ENCODE data around the gene UTF1. TPM values are rescaled to one million over a fixed set of nuclear protein-coding genes. Genes with fewer than 3 reads are reported as not detected.

UTF1 gene
- total and polyA plus RNA-seq, 11 donors = not detected

DNA sequence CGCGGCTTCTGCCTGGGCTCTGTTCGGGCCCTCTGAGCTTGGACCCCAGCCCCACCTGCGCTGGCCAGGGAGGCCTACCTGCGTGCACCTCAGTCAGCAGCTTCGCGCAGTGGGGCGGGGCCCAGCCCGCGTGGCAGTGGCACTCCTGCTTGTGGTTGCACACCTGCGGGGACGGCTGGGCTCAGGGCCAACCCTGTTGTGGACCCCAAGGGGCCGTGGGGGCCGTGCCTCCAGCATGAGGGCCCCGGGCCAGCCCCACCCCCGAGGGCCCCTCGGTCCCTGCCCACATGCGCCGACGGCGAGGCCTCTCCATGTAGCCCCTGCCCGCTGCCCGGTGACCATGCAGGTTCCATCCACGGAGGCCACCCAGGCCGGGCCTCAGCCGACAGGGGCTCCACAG is 39.4 kb downstream of the UTF1 start:
- intact Hi-C loops (cut with DNase I) = no loop called here
- Histone ChIP-seq H3K36me3 (peaks cover 0 to 28% (median 0%) of the 10 kb centered on the region in 9 donors), H3K9me3 (no peaks in the 10 kb centered on the region), H3K4me1 (peaks cover 0 to under 1% (median 0%) of the 10 kb centered on the region in 12 donors), H3K27ac (no peak overlapping the region), H3K4me3 (no peak overlapping the region), H3K27me3 (no peaks in the 10 kb centered on the region)
- DNase-seq = no peak
- ATAC-seq = no peak
- no peak for TF ChIP-seq POLR2A (IDR thresholded peaks at IDR 0.05)
- TF ChIP-seq, protein P1, sequence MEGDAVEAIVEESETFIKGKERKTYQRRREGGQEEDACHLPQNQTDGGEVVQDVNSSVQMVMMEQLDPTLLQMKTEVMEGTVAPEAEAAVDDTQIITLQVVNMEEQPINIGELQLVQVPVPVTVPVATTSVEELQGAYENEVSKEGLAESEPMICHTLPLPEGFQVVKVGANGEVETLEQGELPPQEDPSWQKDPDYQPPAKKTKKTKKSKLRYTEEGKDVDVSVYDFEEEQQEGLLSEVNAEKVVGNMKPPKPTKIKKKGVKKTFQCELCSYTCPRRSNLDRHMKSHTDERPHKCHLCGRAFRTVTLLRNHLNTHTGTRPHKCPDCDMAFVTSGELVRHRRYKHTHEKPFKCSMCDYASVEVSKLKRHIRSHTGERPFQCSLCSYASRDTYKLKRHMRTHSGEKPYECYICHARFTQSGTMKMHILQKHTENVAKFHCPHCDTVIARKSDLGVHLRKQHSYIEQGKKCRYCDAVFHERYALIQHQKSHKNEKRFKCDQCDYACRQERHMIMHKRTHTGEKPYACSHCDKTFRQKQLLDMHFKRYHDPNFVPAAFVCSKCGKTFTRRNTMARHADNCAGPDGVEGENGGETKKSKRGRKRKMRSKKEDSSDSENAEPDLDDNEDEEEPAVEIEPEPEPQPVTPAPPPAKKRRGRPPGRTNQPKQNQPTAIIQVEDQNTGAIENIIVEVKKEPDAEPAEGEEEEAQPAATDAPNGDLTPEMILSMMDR (IDR thresholded peaks at IDR 0.05) = no peak
- 80 to 93% (median 91%) methylated on average over 4 to 26 of the region's 26 CpGs for WGBS, 4 donors

DNA sequence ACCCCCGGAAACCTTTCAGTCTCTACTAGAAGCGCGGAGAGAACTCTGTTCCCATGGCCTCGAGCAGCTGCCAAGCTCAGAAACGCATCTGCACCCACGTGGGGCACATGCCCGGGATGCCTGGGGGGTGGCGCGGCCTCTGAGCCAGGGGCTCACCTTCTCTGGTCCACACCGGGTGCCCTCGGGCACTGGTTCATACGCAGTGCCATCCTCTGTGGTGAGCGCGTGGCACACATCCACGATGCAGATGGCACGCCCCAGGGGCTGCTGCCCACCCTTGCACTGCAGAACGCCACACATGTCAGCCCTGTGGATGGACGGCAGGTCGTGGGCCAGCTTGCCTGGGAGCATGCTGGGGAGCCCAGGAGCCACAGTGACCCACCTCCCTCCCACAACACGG is 40.2 kb downstream of the UTF1 start:
- Histone ChIP-seq H3K36me3 (peaks cover 0 to 28% (median 0%) of the 10 kb centered on the region in 9 donors), H3K9me3 (no peaks in the 10 kb centered on the region), H3K4me1 (peaks cover 0 to 9% (median 0%) of the 10 kb centered on the region in 12 donors), H3K4me3 (no peak overlapping the region), H3K27ac (no peak overlapping the region), H3K27me3 (peaks cover 0 to 8% (median 2%) of the 10 kb centered on the region in 9 donors)
- intact Hi-C loops (cut with DNase I) = no loop called here
- DNase-seq (no peak), ATAC-seq (no peak)
- TF ChIP-seq, protein P1 (IDR thresholded peaks at IDR 0.05) = no peak
- no peak for TF ChIP-seq POLR2A (IDR thresholded peaks at IDR 0.05)
- 88 to 92% (median 91%) methylated on average over 15 to 20 of the region's 20 CpGs for WGBS, 4 donors

DNA sequence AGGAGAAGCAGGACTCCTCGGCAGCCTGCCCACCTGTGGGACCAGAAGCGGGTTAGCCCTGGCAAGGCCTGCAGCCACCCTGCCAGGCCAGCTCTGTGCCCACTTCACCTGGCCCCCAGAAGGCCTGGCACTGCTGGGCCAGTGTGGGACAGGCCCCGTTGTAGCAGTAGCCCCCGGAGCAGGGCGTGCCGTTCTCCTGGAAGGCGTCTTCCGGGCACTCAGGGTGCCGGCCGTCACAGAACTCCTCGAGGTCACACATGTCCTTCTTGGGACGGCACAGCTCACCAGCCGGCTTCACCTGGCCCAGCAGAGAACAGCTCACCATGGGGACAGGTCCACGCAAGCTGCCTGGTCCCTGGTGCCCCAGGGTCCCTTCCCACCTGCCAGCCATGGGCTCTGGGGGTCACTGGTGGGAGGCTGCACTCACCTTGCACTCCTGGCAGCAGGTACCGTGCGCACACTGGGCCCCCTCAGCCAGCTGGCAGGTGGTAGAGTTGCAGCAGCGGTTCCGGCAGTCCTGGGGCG is 40.8 kb downstream of the UTF1 start:
- Histone ChIP-seq H3K27me3 (peaks cover 0 to 15% (median 8%) of the 10 kb centered on the region in 9 donors), H3K4me3 (no peak overlapping the region), H3K9me3 (no peaks in the 10 kb centered on the region), H3K36me3 (peaks cover 0 to 28% (median 0%) of the 10 kb centered on the region in 9 donors), H3K27ac (no peak overlapping the region), H3K4me1 (peaks cover 0 to 15% (median 0%) of the 10 kb centered on the region in 12 donors)
- DNase-seq = no peak
- 84 to 96% (median 94%) methylated on average over 6 to 19 of the region's 19 CpGs for WGBS, 4 donors
- intact Hi-C loops (cut with DNase I) = no loop called here
- no peak for ATAC-seq
- TF ChIP-seq, protein P1 (IDR thresholded peaks at IDR 0.05) = no peak
- TF ChIP-seq POLR2A (IDR thresholded peaks at IDR 0.05) = no peak

DNA sequence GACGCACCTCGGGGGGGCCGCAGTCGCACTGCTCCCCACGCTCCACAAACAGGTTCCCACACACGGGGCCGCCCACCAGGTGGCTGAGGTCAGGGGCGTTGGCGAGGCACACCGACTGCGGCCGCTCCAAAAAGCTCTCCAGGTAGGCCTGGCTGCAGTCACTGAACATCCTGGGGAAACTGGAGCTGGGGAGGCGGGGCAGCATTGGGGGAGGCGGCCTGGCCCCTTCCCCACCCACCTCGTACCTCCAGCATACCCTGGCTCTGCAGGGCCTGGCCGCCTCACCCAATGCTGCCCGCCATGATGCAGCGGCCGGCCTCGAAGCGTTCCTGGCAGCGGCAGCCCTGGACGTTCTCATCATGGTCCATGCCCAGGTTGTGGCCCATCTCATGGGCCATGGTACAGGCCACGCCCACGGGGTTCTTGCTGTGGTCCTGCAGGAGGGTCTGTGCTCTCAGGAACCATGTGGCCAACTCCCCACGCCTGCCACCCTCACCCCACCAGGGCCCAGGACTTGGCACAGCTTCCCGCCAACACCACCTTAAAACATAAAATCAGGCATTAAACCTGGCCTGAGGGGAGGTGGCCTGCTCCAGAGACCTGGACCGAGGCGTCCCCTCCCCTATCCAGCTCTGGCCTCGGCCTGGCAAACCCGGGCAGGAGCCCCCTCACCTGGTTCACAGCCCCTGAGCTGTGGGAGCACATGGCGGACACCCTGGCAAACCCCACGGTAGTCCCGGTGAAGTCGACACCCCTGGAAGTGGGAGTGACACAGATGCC is 41.7 kb downstream of the UTF1 start:
- Histone ChIP-seq H3K4me1 (peaks cover 0 to 24% (median 5%) of the 10 kb centered on the region in 12 donors), H3K9me3 (no peaks in the 10 kb centered on the region), H3K4me3 (no peak overlapping the region), H3K27me3 (peaks cover 0 to 23% (median 16%) of the 10 kb centered on the region in 9 donors), H3K36me3 (peaks cover 0 to 28% (median 0%) of the 10 kb centered on the region in 9 donors), H3K27ac (no peak overlapping the region)
- DNase-seq (no peak), ATAC-seq (no peak)
- 80 to 85% (median 85%) methylated on average over 17 to 35 of the region's 35 CpGs for WGBS, 4 donors
- intact Hi-C loops (cut with DNase I) = no loop called here
- no peak for TF ChIP-seq POLR2A (IDR thresholded peaks at IDR 0.05)
- TF ChIP-seq, protein P1 (IDR thresholded peaks at IDR 0.05) = no peak
